Cardiac septum (tissue), 1 donor: Measurements from ENCODE around the gene DMWD. TPM values are rescaled to one million over a fixed set of nuclear protein-coding genes. Genes with fewer than 3 reads are reported as not detected.
A peak's percentile ranks its signal among the peaks of the same experiment; 100 is the strongest.

Experiments used
- DNase-seq: peaks from one replicate; pipeline ENCODE4 v3.0.0-alpha.2; 2020; ENCODE audit warnings: low spot score
- intact Hi-C: fragments of 100-400 bp; cut with DNase I; formaldehyde crosslinking; loops from one replicate; pipeline ENCODE4 v1.14.0; 2022
- total RNA-seq: library from RNA; stranded (reverse); fragmentation: NEBNext Ultra II Directional; extraction: Animal tissue kit (Norgen Biotek cat#: 25700); gene quantifications from one replicate; pipeline ENCODE4 v1.2.1, GENCODE V29; 2021
- donor health status: DM: no; HTN: no; CAD: no.

The DMWD gene
- total RNA-seq, 1 donor from 2014 or later: 120 TPM

- DNase-seq: no peak
- intact Hi-C loops: no loop called here
These were observed 526 bp upstream of the DMWD start for GRCh38 chr19:45793178-45793564.

GRCh38 chr19:45791744-45792469 is 738 bp downstream of the DMWD start:
- intact Hi-C loops: no loop called here
- no peak for DNase-seq

GRCh38 chr19:45790942-45791341 is 1.7 kb downstream of the DMWD start:
- intact Hi-C loops: no loop called here
- no peak for DNase-seq

- DNase-seq: no peak
- intact Hi-C loops: no loop called here
These were observed 3.4 kb downstream of the DMWD start for GRCh38 chr19:45789035-45789786.

- no peak for DNase-seq
- intact Hi-C loops: no loop called here
These were observed 6.1 kb downstream of the DMWD start for GRCh38 chr19:45786533-45786894.

GRCh38 chr19:45785781-45786532 is 6.7 kb downstream of the DMWD start:
- no peak for DNase-seq
- intact Hi-C loops: no loop called here

GRCh38 chr19:45785097-45785496 is 7.5 kb downstream of the DMWD start:
- intact Hi-C loops: no loop called here

GRCh38 chr19:45784096-45784495 is 8.5 kb downstream of the DMWD start:
- intact Hi-C loops: no loop called here
- no peak for DNase-seq

More at GRCh38 chr19:45785097-45785496, 7.5 kb downstream of the DMWD start:
- no peak for DNase-seq

- intact Hi-C loops: loop anchor here (2.0 kb wide), 1 partner anchor 14 kb away; the partner anchor contains the start of gene SIX5
- peak; percentile 91 for DNase-seq
These were observed 9.5 kb downstream of the DMWD start for GRCh38 chr19:45782820-45783785.

GRCh38 chr19:45782162-45782691 is 10.4 kb downstream of the DMWD start, which contains the start of gene DMPK:
DMPK (minus strand) TSS chr19:45782490; CDS start chr19:45782352, 138 bp downstream.
- no peak for DNase-seq

GRCh38 chr19:45781214-45782161 is 11.2 kb downstream of the DMWD start:
- no peak for DNase-seq
- intact Hi-C loops: loop anchor here (2.0 kb wide), 1 partner anchor 13 kb away; the partner anchor contains the start of gene SIX5

More at GRCh38 chr19:45782162-45782691, 10.4 kb downstream of the DMWD start, which contains the start of gene DMPK:
- intact Hi-C loops: loop anchor here (2.0 kb wide), 1 partner anchor 13 kb away; the partner anchor contains the start of gene SIX5

- DNase-seq: peak; percentile 73
- intact Hi-C loops: no loop called here
These were observed 12.0 kb downstream of the DMWD start for GRCh38 chr19:45780448-45781213.

GRCh38 chr19:45780146-45780447 is 12.5 kb downstream of the DMWD start:
- intact Hi-C loops: no loop called here
- peak; percentile 46 for DNase-seq

GRCh38 chr19:45779231-45780145 is 13.2 kb downstream of the DMWD start:
- DNase-seq: peak; percentile 87
- intact Hi-C loops: no loop called here

- peak; percentile 61 for DNase-seq
These were observed 14.5 kb downstream of the DMWD start for GRCh38 chr19:45778010-45778661.

More at GRCh38 chr19:45778010-45778661, 14.5 kb downstream of the DMWD start:
- intact Hi-C loops: no loop called here
